ENCODE results near the gene COL6A1. TPM values are rescaled to one million over a fixed set of nuclear protein-coding genes. Genes with fewer than 3 reads are reported as not detected.

The COL6A1 gene
- total RNA-seq, 4 donors from 2014 or later: 356 to 669 (median 427) TPM

GRCh38 chr21:46029186-46029924 is 47.8 kb downstream of the COL6A1 start:
- no peak overlapping the region for H3K4me3 ChIP-seq
- H3K4me1 ChIP-seq: peaks cover 0 to 21% (median 0%) of the 10 kb centered on the region in 4 donors
- peak overlapping the region in 2 of 4 donors; percentile 50 to 64 for H3K27ac ChIP-seq
- WGBS, 2 donors: 48 to 52% methylated on average over 5 of the region's 5 CpGs
- no peaks in the 10 kb centered on the region for H3K36me3 ChIP-seq
- TF ChIP-seq CTCF (IDR thresholded peaks at IDR 0.05) (no peak), POLR2A (IDR thresholded peaks at IDR 0.05) (no peak), EP300 (IDR thresholded peaks at IDR 0.05) (no peak)
- H3K27me3 ChIP-seq: no peaks in the 10 kb centered on the region
- H3K9me3 ChIP-seq: peaks cover 0 to 8% (median 0%) of the 10 kb centered on the region in 4 donors
- DNase-seq (ENCODE audit: low spot score in 2 of 2): no peak

GRCh38 chr21:46031484-46031883 is 49.9 kb downstream of the COL6A1 start:
- Histone ChIP-seq H3K27me3 (no peaks in the 10 kb centered on the region), H3K4me3 (no peak overlapping the region), H3K4me1 (peaks cover 0 to 23% (median 0%) of the 10 kb centered on the region in 4 donors), H3K9me3 (peaks cover 0 to 8% (median 0%) of the 10 kb centered on the region in 4 donors), H3K36me3 (no peaks in the 10 kb centered on the region), H3K27ac (no peak overlapping the region)
- no peak for TF ChIP-seq POLR2A (IDR thresholded peaks at IDR 0.05)
- no peak for TF ChIP-seq EP300 (IDR thresholded peaks at IDR 0.05)
- no peak for TF ChIP-seq CTCF (IDR thresholded peaks at IDR 0.05)
- DNase-seq (ENCODE audit: low spot score in 2 of 2): no peak
- WGBS, 2 donors: 80 to 85% methylated on average over 12 of the region's 12 CpGs

- Histone ChIP-seq H3K36me3 (no peaks in the 10 kb centered on the region), H3K9me3 (peaks cover 0 to 8% (median 0%) of the 10 kb centered on the region in 4 donors), H3K27ac (no peak overlapping the region), H3K4me1 (peaks cover 0 to 26% (median 0%) of the 10 kb centered on the region in 4 donors), H3K27me3 (no peaks in the 10 kb centered on the region), H3K4me3 (no peak overlapping the region)
- 95% methylated on average over 6 of the region's 6 CpGs for WGBS, 2 donors
- no peak for TF ChIP-seq CTCF (IDR thresholded peaks at IDR 0.05)
- no peak for TF ChIP-seq EP300 (IDR thresholded peaks at IDR 0.05)
- no peak for TF ChIP-seq POLR2A (IDR thresholded peaks at IDR 0.05)
- no peak for DNase-seq (ENCODE audit: low spot score in 2 of 2)
These were observed 50.5 kb downstream of the COL6A1 start for GRCh38 chr21:46032100-46032499.

GRCh38 chr21:46033410-46034400 is 52.1 kb downstream of the COL6A1 start:
- H3K9me3 ChIP-seq: peaks cover 0 to 8% (median 0%) of the 10 kb centered on the region in 4 donors
- H3K36me3 ChIP-seq: no peaks in the 10 kb centered on the region
- no peaks in the 10 kb centered on the region for H3K27me3 ChIP-seq
- WGBS, 2 donors: 81 to 87% methylated on average over 48 to 62 of the region's 64 CpGs
- peaks cover 0 to 17% (median 0%) of the 10 kb centered on the region in 4 donors for H3K4me1 ChIP-seq
- DNase-seq (ENCODE audit: low spot score in 2 of 2): no peak
- no peak overlapping the region for H3K27ac ChIP-seq
- TF ChIP-seq POLR2A (IDR thresholded peaks at IDR 0.05): no peak
- TF ChIP-seq EP300 (IDR thresholded peaks at IDR 0.05): no peak
- TF ChIP-seq CTCF (IDR thresholded peaks at IDR 0.05): no peak
- H3K4me3 ChIP-seq: no peak overlapping the region
